ENCODE results near the gene MAB21L4. TPM values are rescaled to one million over a fixed set of nuclear protein-coding genes. Genes with fewer than 3 reads are reported as not detected.

The MAB21L4 gene
- total and polyA plus RNA-seq, 2 donors (not counting 3 experiments of a cell fraction or from before 2014, with no cell fraction given): not detected

GRCh38 chr2:240873098-240873788, 22.7 kb downstream of the MAB21L4 start:
- H3K4me1 ChIP-seq (ENCODE audit: control insufficient read depth, extremely low read depth, insufficient read depth, low read length): no peaks in the 10 kb centered on the region
- no peaks in the 10 kb centered on the region for H4K20me1 ChIP-seq (replicated peaks; ENCODE audit: control insufficient read depth, extremely low read depth, insufficient read depth, low read length)
- H3K4me2 ChIP-seq (ENCODE audit: insufficient read depth, low read length): no peak overlapping the region
- H3K9ac ChIP-seq (replicated peaks; ENCODE audit: extremely low read depth, insufficient read depth, low read length): no peak overlapping the region
- POLR2A ChIA-PET: no interaction called here
- H2AFZ ChIP-seq (ENCODE audit: low read depth, low read length): no peak overlapping the region
- no peak for TF ChIP-seq EZH2 (IDR thresholded peaks at IDR 0.05; ENCODE audit: borderline replicate concordance, low read depth, low read length, severe bottlenecking)
- no peak for TF ChIP-seq GATA2 (IDR thresholded peaks at IDR 0.05; ENCODE audit: insufficient read depth, insufficient read length, low read depth, low read length)
- no peak for TF ChIP-seq POLR2AphosphoS5 (IDR thresholded peaks at IDR 0.05; ENCODE audit: insufficient read depth, low read depth, low read length)
- TF ChIP-seq POLR2A (IDR thresholded peaks at IDR 0.05; ENCODE audit: low read depth, low read length): no peak
- no peak for TF ChIP-seq CTCF (IDR thresholded peaks at IDR 0.05; ENCODE audit: extremely low read depth in 1 of 2, insufficient read depth in 1 of 2, low read depth in 1 of 2, low read length in 2 of 2)
- no peak for TF ChIP-seq FOS (IDR thresholded peaks at IDR 0.05; ENCODE audit: borderline replicate concordance, insufficient read depth, low read length)
- TF ChIP-seq JUN (IDR thresholded peaks at IDR 0.05; ENCODE audit: borderline replicate concordance, insufficient read depth, insufficient read length, low read depth): no peak
- no peak for TF ChIP-seq MYC (IDR thresholded peaks at IDR 0.05; ENCODE audit: low read depth, low read length)
- no peak for TF ChIP-seq MAX (IDR thresholded peaks at IDR 0.05; ENCODE audit: insufficient read depth, insufficient read length)
- H3K79me2 ChIP-seq (ENCODE audit: control insufficient read depth, insufficient read depth, low read length): no peaks in the 10 kb centered on the region
- BruUV-seq (replicated peaks): no TSS peak
- CTCF ChIA-PET: no interaction called here
- no peak overlapping the region for H3K4me3 ChIP-seq (replicated peaks in 1 of 3; ENCODE audit: insufficient read depth in 1 of 3, low read depth in 1 of 3, low read length in 3 of 3)
- H3K27me3 ChIP-seq (ENCODE audit: control insufficient read depth in 2 of 2, insufficient read depth in 2 of 2, low read length in 2 of 2): no peaks in the 10 kb centered on the region
- dilution Hi-C loops (cut with MboI; ENCODE audit: extremely low pct_ligation_motif_present, low sequenced_read_pairs) (no loop called here), intact Hi-C loops (cut with micrococcal nuclease) (no loop called here)
- H3K9me1 ChIP-seq (replicated peaks; ENCODE audit: control insufficient read depth, extremely low read depth, insufficient read depth, low read length): no peaks in the 10 kb centered on the region
- no peak overlapping the region for H3K27ac ChIP-seq (ENCODE audit: insufficient read depth, low read depth, low read length)
- no peaks in the 10 kb centered on the region for H3K36me3 ChIP-seq (ENCODE audit: control insufficient read depth in 2 of 2, extremely low read depth in 1 of 2, insufficient read depth in 2 of 2, low read length in 2 of 2)
- no peak for DNase-seq (ENCODE audit: low read depth, low spot score)
- FAIRE-seq: no peak
- no peaks in the 10 kb centered on the region for H3K9me3 ChIP-seq (replicated peaks; ENCODE audit: control insufficient read depth, insufficient read depth, low read length)

Data from endothelial cell of umbilical vein (primary cell).